PC-9 (cell line): ENCODE measurements around the gene LAMC1.

Source experiments
- CTCF ChIP-seq: fragments of 200-600 bp; sonication (generic); conservative IDR thresholded peaks from 2 replicates; pipeline ENCODE4 v1.6.1; 2017; ENCODE audit warnings: mixed run types, antibody characterized with exemption, mild to moderate bottlenecking, moderate library complexity
- EZH2 ChIP-seq: fragments of 200-600 bp; sonication (generic); IDR thresholded peaks from 2 replicates; pipeline ENCODE4 v1.8.0; 2017; ENCODE audit warnings: antibody characterized with exemption, low read depth

DNA sequence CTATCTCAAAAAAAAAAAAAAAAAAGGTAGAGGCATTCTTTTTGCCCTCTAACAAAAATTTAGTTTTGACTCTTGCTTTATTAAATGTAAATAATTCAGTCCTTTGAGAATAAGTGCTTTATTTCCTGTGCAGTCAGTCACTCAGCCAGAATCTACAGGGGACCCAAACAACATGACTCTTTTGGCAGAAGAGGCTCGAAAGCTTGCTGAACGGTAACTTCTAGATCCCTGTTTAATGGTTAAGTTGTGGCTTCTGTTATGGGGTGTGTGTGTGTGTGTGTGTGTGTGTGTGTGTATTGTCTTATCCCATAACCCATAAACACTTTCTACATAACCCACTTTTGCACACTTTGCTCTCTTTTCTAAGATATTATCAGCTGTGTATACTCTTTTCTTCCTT lies 107.9 kb downstream of the LAMC1 start:
- no peak for TF ChIP-seq CTCF
- TF ChIP-seq EZH2, result no peak
